GM23338 (cell line): ENCODE results near the gene ABCF3. TPM values are rescaled to one million over a fixed set of nuclear protein-coding genes. Genes with fewer than 3 reads are reported as not detected.

ENCODE experiments used
- ATAC-seq: fragments of 200-7000 bp; cut with Tn5 transposase; 3 replicates; pipeline ENCODE4 v1.9.1; 2020
- DNase-seq: peaks from one replicate; pipeline ENCODE4 v3.0.0-alpha.2; 2015; ENCODE audit warnings: low spot score
- H2AFZ ChIP-seq: fragments of 200-600 bp; sonication (generic); 2 replicates; pipeline ENCODE4 v1.8.0; 2016; ENCODE audit warnings: antibody characterized with exemption, mild to moderate bottlenecking, moderate library complexity
- H3F3A ChIP-seq: fragments of 200-600 bp; sonication (generic); replicated peaks from 2 replicates; pipeline ENCODE4 v1.8.0; 2017; ENCODE audit warnings: antibody characterized with exemption, mixed run types, low read depth
- H3K27ac ChIP-seq: fragments of 200-600 bp; sonication (generic); 2 replicates; pipeline ENCODE4 v1.6.1; 2016; ENCODE audit warnings: low read depth
- H3K27me3 ChIP-seq: fragments of 200-600 bp; sonication (generic); 2 replicates; pipeline ENCODE4 v1.8.0; 2016; ENCODE audit warnings: mild to moderate bottlenecking, mixed run types, moderate library complexity; ENCODE audit not compliant: insufficient read depth
- H3K36me3 ChIP-seq: fragments of 200-600 bp; sonication (generic); 2 replicates; pipeline ENCODE4 v1.8.0; 2016; ENCODE audit warnings: mild to moderate bottlenecking; ENCODE audit not compliant: insufficient read depth
- H3K4me1 ChIP-seq: fragments of 200-600 bp; sonication (generic); 2 replicates; pipeline ENCODE4 v1.8.0; 2016; ENCODE audit warnings: mild to moderate bottlenecking, moderate library complexity; ENCODE audit not compliant: insufficient read depth
- H3K4me2 ChIP-seq: fragments of 200-600 bp; sonication (generic); 2 replicates; pipeline ENCODE4 v1.7.1; 2017; ENCODE audit warnings: mixed run types
- H3K4me3 ChIP-seq: fragments of 200-600 bp; sonication (generic); 2 replicates; pipeline ENCODE4 v1.6.1; 2016; ENCODE audit warnings: mixed run types
- H3K79me2 ChIP-seq: fragments of 200-600 bp; sonication (generic); replicated peaks from 2 replicates; pipeline ENCODE4 v1.8.0; 2017; ENCODE audit warnings: mild to moderate bottlenecking; ENCODE audit not compliant: insufficient read depth
- H3K9me2 ChIP-seq: fragments of 200-600 bp; sonication (generic); 2 replicates; pipeline ENCODE4 v1.8.0; 2017; ENCODE audit not compliant: insufficient read depth
- H4K20me1 ChIP-seq: fragments of 200-600 bp; sonication (generic); replicated peaks from 2 replicates; pipeline ENCODE4 v1.8.0; 2017; ENCODE audit warnings: mild to moderate bottlenecking; ENCODE audit not compliant: insufficient read depth
- H3K27ac Mint-ChIP-seq: 2 replicates; pipeline ENCODE4 v1.8.0; 2020; ENCODE audit warnings: inconsistent platforms, mild to moderate bottlenecking, moderate library complexity, mixed read lengths
- H3K27me3 Mint-ChIP-seq: 3 replicates; pipeline ENCODE4 v1.8.0; 2022; ENCODE audit warnings: low read depth, mild to moderate bottlenecking, moderate library complexity, mixed read lengths, inconsistent platforms; ENCODE audit not compliant: insufficient read depth, poor library complexity
- H3K36me3 Mint-ChIP-seq: 3 replicates; pipeline ENCODE4 v1.8.0; 2021; ENCODE audit warnings: low read depth, mild to moderate bottlenecking, inconsistent platforms, moderate library complexity, mixed read lengths
- H3K4me1 Mint-ChIP-seq: 3 replicates; pipeline ENCODE4 v1.8.0; 2020; ENCODE audit warnings: mild to moderate bottlenecking, inconsistent platforms, mixed read lengths
- H3K4me3 Mint-ChIP-seq: 3 replicates; pipeline ENCODE4 v1.8.0; 2021; ENCODE audit warnings: moderate library complexity, mild to moderate bottlenecking, inconsistent platforms, mixed read lengths
- H3K9me3 Mint-ChIP-seq: 3 replicates; pipeline ENCODE4 v1.8.0; 2020; ENCODE audit warnings: moderate library complexity, mild to moderate bottlenecking, inconsistent platforms, mixed read lengths
- CREB1 ChIP-seq: fragments of 250-450 bp; sonication (Bioruptor Pico); IDR thresholded peaks from 2 replicates; pipeline ENCODE4 v1.5.0; 2020; ENCODE audit warnings: low read depth, mild to moderate bottlenecking, moderate library complexity
- CTCF ChIP-seq, 2 experiments: fragments of 200-600 bp in 1 of 2; sonication (generic) in 1 of 2; conservative IDR thresholded peaks; 2 replicates each; pipeline versions ENCODE4 v1.5.1 to v1.6.1; 2016 to 2017; ENCODE audit warnings: antibody characterized with exemption in 2 of 2, low read depth in 2 of 2, mild to moderate bottlenecking in 2 of 2, moderate library complexity in 1 of 2
- EZH2 ChIP-seq: fragments of 200-600 bp; sonication (generic); IDR thresholded peaks from one replicate; pipeline ENCODE4 v1.8.0; 2017; ENCODE audit warnings: antibody characterized with exemption, mild to moderate bottlenecking, low read depth; ENCODE audit not compliant: unreplicated experiment
- EZH2phosphoT487 ChIP-seq: fragments of 200-600 bp; sonication (generic); IDR thresholded peaks from one replicate; pipeline ENCODE4 v1.8.1; 2018; ENCODE audit warnings: antibody characterized with exemption; ENCODE audit not compliant: unreplicated experiment
- JUNB ChIP-seq: IDR thresholded peaks from one replicate; pipeline ENCODE4 v1.6.1; 2016; ENCODE audit warnings: antibody characterized with exemption; ENCODE audit not compliant: unreplicated experiment
- NANOG ChIP-seq: IDR thresholded peaks from 2 replicates; pipeline ENCODE4 v1.6.1; 2016; ENCODE audit warnings: antibody characterized with exemption, borderline replicate concordance
- POLR2AphosphoS5 ChIP-seq: IDR thresholded peaks from 2 replicates; pipeline ENCODE4 v1.6.1; 2016; ENCODE audit warnings: antibody characterized with exemption, low read depth
- STAT1 ChIP-seq: IDR thresholded peaks from one replicate; pipeline ENCODE4 v1.6.1; 2016; ENCODE audit warnings: antibody characterized with exemption; ENCODE audit not compliant: unreplicated experiment
- ZNF114 ChIP-seq: fragments of 250-450 bp; sonication (Bioruptor Pico); IDR thresholded peaks from 2 replicates; pipeline ENCODE4 v1.5.0; 2020; ENCODE audit warnings: mild to moderate bottlenecking, moderate library complexity
- ZNF331 ChIP-seq: fragments of 250-450 bp; sonication (Bioruptor Pico); IDR thresholded peaks from 2 replicates; pipeline ENCODE4 v1.5.0; 2020; ENCODE audit warnings: low read depth, mild to moderate bottlenecking, moderate library complexity
- polyA plus RNA-seq: library from polyadenylated mRNA; unstranded; fragments of >200 nt; fragmentation: Nextera tagmentation; extraction: Ambion mirVana; gene quantifications from 2 replicates; pipeline ENCODE4 v1.2.1, GENCODE V29; 2016
- total RNA-seq: library from RNA; depleted of rRNA; stranded (reverse); fragments of >200 nt; shearing (Covaris generic); gene quantifications from 2 replicates; pipeline ENCODE4 v1.2.3, GENCODE V29; 2014
- TF ChIP-seq, protein P1 (sequence below): fragments of 250-450 bp; sonication (Bioruptor Pico); IDR thresholded peaks from 2 replicates; pipeline ENCODE4 v1.5.0; 2020; ENCODE audit warnings: mild to moderate bottlenecking, moderate library complexity
- TF ChIP-seq, protein P2 (sequence below): IDR thresholded peaks from 2 replicates; pipeline ENCODE4 v1.6.1; 2016; ENCODE audit warnings: antibody characterized with exemption

Gene ABCF3
- total and polyA plus RNA-seq, 2 experiments from 2014 or later, result 33.4 to 48.9 TPM

DNA sequence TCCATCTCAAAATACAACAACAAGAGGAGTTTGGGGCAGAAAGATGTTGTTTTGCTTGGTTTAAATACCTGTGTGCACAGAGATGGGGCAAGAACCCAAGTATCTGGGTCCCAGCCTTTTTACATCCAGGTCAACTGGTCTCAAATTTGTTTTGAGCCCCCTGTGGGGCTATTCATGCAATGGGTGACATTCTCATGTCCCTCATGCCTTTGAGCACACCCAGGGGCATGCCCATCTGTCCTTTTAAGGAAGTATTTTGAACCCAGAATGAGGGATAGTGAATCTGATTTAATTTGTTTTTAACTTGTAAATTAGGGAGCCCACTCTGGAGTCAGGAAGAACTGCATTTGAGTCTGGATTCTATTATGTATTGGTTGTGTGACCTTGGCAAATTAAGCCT, 14.8 kb downstream of the ABCF3 start:
- H3K36me3 Mint-ChIP-seq, result no peaks in the 10 kb centered on the region; the same call in 2 of the 3 replicates
- no peaks in the 10 kb centered on the region for H3K4me1 Mint-ChIP-seq
- peak; percentile 58 for ATAC-seq
- peaks cover 5% of the 10 kb centered on the region for H3K27me3 Mint-ChIP-seq
- no peak overlapping the region for H3K4me2 ChIP-seq
- no peaks in the 10 kb centered on the region for H3K79me2 ChIP-seq
- H4K20me1 ChIP-seq, result no peaks in the 10 kb centered on the region
- H3K27ac Mint-ChIP-seq, result peak overlapping the region; percentile 56; the same call in 1 of the 2 replicates
- DNase-seq, result peak; percentile 21
- 0 out of 2 replicates have a peak overlapping the region, but pooled peaks have one; percentile 71 for H3K27ac ChIP-seq
- no peaks in the 10 kb centered on the region for H3K9me3 Mint-ChIP-seq
- H3K9me2 ChIP-seq, result no peaks in the 10 kb centered on the region
- H3K27me3 ChIP-seq, result no peaks in the 10 kb centered on the region
- no peak overlapping the region for H2AFZ ChIP-seq
- no peaks in the 10 kb centered on the region for H3K4me1 ChIP-seq
- no peak overlapping the region for H3K4me3 ChIP-seq
- H3F3A ChIP-seq, result no peaks in the 10 kb centered on the region
- no peaks in the 10 kb centered on the region for H3K36me3 ChIP-seq
- TF ChIP-seq JUNB (no peak), CTCF (conservative IDR thresholded peaks at IDR 0.05; ENCODE audit: low read depth in 2 of 2) (no peak), ZNF331 (CRISPR knock-in tag) (no peak), CREB1 (no peak), ZNF114 (CRISPR knock-in tag) (no peak), EZH2 (no peak), EZH2phosphoT487 (no peak), STAT1 (no peak), NANOG (no peak), POLR2AphosphoS5 (no peak)
- TF ChIP-seq, protein P1, sequence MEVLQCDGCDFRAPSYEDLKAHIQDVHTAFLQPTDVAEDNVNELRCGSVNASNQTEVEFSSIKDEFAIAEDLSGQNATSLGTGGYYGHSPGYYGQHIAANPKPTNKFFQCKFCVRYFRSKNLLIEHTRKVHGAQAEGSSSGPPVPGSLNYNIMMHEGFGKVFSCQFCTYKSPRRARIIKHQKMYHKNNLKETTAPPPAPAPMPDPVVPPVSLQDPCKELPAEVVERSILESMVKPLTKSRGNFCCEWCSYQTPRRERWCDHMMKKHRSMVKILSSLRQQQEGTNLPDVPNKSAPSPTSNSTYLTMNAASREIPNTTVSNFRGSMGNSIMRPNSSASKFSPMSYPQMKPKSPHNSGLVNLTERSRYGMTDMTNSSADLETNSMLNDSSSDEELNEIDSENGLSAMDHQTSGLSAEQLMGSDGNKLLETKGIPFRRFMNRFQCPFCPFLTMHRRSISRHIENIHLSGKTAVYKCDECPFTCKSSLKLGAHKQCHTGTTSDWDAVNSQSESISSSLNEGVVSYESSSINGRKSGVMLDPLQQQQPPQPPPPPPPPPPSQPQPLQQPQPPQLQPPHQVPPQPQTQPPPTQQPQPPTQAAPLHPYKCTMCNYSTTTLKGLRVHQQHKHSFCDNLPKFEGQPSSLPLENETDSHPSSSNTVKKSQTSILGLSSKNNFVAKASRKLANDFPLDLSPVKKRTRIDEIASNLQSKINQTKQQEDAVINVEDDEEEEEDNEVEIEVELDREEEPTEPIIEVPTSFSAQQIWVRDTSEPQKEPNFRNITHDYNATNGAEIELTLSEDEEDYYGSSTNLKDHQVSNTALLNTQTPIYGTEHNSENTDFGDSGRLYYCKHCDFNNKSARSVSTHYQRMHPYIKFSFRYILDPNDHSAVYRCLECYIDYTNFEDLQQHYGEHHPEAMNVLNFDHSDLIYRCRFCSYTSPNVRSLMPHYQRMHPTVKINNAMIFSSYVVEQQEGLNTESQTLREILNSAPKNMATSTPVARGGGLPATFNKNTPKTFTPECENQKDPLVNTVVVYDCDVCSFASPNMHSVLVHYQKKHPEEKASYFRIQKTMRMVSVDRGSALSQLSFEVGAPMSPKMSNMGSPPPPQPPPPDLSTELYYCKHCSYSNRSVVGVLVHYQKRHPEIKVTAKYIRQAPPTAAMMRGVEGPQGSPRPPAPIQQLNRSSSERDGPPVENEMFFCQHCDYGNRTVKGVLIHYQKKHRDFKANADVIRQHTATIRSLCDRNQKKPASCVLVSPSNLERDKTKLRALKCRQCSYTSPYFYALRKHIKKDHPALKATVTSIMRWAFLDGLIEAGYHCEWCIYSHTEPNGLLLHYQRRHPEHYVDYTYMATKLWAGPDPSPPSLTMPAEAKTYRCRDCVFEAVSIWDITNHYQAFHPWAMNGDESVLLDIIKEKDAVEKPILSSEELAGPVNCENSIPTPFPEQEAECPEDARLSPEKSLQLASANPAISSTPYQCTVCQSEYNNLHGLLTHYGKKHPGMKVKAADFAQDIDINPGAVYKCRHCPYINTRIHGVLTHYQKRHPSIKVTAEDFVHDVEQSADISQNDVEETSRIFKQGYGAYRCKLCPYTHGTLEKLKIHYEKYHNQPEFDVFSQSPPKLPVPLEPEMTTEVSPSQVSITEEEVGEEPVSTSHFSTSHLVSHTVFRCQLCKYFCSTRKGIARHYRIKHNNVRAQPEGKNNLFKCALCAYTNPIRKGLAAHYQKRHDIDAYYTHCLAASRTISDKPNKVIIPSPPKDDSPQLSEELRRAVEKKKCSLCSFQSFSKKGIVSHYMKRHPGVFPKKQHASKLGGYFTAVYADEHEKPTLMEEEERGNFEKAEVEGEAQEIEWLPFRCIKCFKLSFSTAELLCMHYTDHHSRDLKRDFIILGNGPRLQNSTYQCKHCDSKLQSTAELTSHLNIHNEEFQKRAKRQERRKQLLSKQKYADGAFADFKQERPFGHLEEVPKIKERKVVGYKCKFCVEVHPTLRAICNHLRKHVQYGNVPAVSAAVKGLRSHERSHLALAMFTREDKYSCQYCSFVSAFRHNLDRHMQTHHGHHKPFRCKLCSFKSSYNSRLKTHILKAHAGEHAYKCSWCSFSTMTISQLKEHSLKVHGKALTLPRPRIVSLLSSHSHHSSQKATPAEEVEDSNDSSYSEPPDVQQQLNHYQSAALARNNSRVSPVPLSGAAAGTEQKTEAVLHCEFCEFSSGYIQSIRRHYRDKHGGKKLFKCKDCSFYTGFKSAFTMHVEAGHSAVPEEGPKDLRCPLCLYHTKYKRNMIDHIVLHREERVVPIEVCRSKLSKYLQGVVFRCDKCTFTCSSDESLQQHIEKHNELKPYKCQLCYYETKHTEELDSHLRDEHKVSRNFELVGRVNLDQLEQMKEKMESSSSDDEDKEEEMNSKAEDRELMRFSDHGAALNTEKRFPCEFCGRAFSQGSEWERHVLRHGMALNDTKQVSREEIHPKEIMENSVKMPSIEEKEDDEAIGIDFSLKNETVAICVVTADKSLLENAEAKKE (CRISPR knock-in tag), result no peak
- TF ChIP-seq, protein P2, sequence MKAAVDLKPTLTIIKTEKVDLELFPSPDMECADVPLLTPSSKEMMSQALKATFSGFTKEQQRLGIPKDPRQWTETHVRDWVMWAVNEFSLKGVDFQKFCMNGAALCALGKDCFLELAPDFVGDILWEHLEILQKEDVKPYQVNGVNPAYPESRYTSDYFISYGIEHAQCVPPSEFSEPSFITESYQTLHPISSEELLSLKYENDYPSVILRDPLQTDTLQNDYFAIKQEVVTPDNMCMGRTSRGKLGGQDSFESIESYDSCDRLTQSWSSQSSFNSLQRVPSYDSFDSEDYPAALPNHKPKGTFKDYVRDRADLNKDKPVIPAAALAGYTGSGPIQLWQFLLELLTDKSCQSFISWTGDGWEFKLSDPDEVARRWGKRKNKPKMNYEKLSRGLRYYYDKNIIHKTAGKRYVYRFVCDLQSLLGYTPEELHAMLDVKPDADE, result no peak
- H3K4me3 Mint-ChIP-seq, result no peak overlapping the region
